A549 (cell line): Measurements from ENCODE around the gene CAPN6.

Experiments
- BHLHE40 ChIP-seq: IDR thresholded peaks from 2 replicates; pipeline ENCODE4 v1.6.1; 2012; ENCODE audit warnings: low read depth, low read length, inconsistent platforms
- CTCF ChIP-seq: fragments of >200 bp; sonication (Bioruptor Twin); formaldehyde crosslinking; IDR thresholded peaks from 3 replicates; pipeline ENCODE4 v1.5.1; 2016
- EHMT2 ChIP-seq: fragments of 200-600 bp; sonication (generic); IDR thresholded peaks from 2 replicates; pipeline ENCODE4 v1.6.1; 2016; ENCODE audit warnings: antibody characterized with exemption, low read depth, mild to moderate bottlenecking, moderate library complexity
- EP300 ChIP-seq, 2 experiments: fragments of >200 bp; sonication (Bioruptor Twin); formaldehyde crosslinking; IDR thresholded peaks; 2 replicates in 1 of 2; 3 replicates in 1 of 2; pipeline ENCODE4 v1.6.1; 2016 to 2017
- ESRRA ChIP-seq: fragments of 150-350 bp; IDR thresholded peaks from 2 replicates; pipeline ENCODE4 v1.6.1; 2014; ENCODE audit warnings: mild to moderate bottlenecking, low read length, borderline replicate concordance
- HDAC2 ChIP-seq: fragments of 200-600 bp; sonication (generic); IDR thresholded peaks from 2 replicates; pipeline ENCODE4 v1.6.1; 2016
- KDM1A ChIP-seq: fragments of 200-600 bp; sonication (generic); IDR thresholded peaks from 2 replicates; pipeline ENCODE4 v1.6.1; 2016; ENCODE audit warnings: low read depth, mild to moderate bottlenecking
- MAZ ChIP-seq: fragments of 150-350 bp; IDR thresholded peaks from 2 replicates; pipeline ENCODE4 v1.6.1; 2014; ENCODE audit warnings: antibody characterized with exemption, low read depth, low read length, borderline replicate concordance
- MYC ChIP-seq: IDR thresholded peaks from 2 replicates; pipeline ENCODE4 v1.6.1; 2012; ENCODE audit warnings: mild to moderate bottlenecking, inconsistent platforms, low read length, improper control_type of control experiment, borderline replicate concordance
- RCOR1 ChIP-seq: fragments of 150-350 bp; IDR thresholded peaks from 2 replicates; pipeline ENCODE4 v1.6.1; 2014; ENCODE audit warnings: antibody characterized with exemption, low read length, low read depth
- REST ChIP-seq: fragments of 200-600 bp; sonication (generic); IDR thresholded peaks from 2 replicates; pipeline ENCODE4 v1.6.1; 2016; ENCODE audit warnings: antibody characterized with exemption, mild to moderate bottlenecking, moderate library complexity
- SMC3 ChIP-seq: fragments of >200 bp; sonication (Bioruptor Twin); formaldehyde crosslinking; IDR thresholded peaks from 3 replicates; pipeline ENCODE4 v1.6.1; 2018; ENCODE audit warnings: inconsistent platforms
- ZFP36 ChIP-seq: fragments of 450-650 bp; IDR thresholded peaks from 2 replicates; pipeline ENCODE4 v1.6.1; 2014; ENCODE audit warnings: borderline replicate concordance; ENCODE audit not compliant: partially characterized antibody
- TF ChIP-seq, protein P1 (sequence below): fragments of 150-350 bp; IDR thresholded peaks from 2 replicates; pipeline ENCODE4 v1.6.1; 2014; ENCODE audit warnings: low read depth, mild to moderate bottlenecking, low read length

- no peak for TF ChIP-seq CTCF
- TF ChIP-seq MAZ: no peak
- no peak for TF ChIP-seq MYC
- TF ChIP-seq EP300 (IDR thresholded peaks at IDR 0.05): no peak
- TF ChIP-seq RCOR1: no peak
- TF ChIP-seq ESRRA: no peak
- TF ChIP-seq, protein P1, sequence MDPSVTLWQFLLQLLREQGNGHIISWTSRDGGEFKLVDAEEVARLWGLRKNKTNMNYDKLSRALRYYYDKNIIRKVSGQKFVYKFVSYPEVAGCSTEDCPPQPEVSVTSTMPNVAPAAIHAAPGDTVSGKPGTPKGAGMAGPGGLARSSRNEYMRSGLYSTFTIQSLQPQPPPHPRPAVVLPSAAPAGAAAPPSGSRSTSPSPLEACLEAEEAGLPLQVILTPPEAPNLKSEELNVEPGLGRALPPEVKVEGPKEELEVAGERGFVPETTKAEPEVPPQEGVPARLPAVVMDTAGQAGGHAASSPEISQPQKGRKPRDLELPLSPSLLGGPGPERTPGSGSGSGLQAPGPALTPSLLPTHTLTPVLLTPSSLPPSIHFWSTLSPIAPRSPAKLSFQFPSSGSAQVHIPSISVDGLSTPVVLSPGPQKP: no peak
- no peak for TF ChIP-seq KDM1A
- no peak for TF ChIP-seq REST
- no peak for TF ChIP-seq BHLHE40
- no peak for TF ChIP-seq HDAC2
- TF ChIP-seq EHMT2: no peak
- TF ChIP-seq SMC3: no peak
- no peak for TF ChIP-seq ZFP36
These were observed 4.8 kb downstream of the CAPN6 start for GRCh38 chrX:111265486-111265885.
